Osteoblast (primary cell): Measurements from ENCODE around the gene ADGRL2. TPM values are rescaled to one million over a fixed set of nuclear protein-coding genes. Genes with fewer than 3 reads are reported as not detected.

Experiments
- DNase-seq: peaks from one replicate; pipeline ENCODE4 v3.0.0; 2011; ENCODE audit warnings: low spot score, mixed read lengths; ENCODE audit not compliant: insufficient read length; ENCODE audit errors: missing footprints
- H2AFZ ChIP-seq: 2 replicates; pipeline ENCODE4 v1.6.0; 2011; ENCODE audit warnings: mild to moderate bottlenecking, low read length
- H3K27ac ChIP-seq: 2 replicates; pipeline ENCODE4 v1.5.1; 2011; ENCODE audit warnings: mild to moderate bottlenecking, low read depth, low read length, moderate library complexity
- H3K27me3 ChIP-seq: 2 replicates; pipeline ENCODE4 v1.6.0; 2012; ENCODE audit warnings: mild to moderate bottlenecking, control low read depth, inconsistent platforms, low read length, moderate library complexity; ENCODE audit not compliant: insufficient read depth
- H3K36me3 ChIP-seq: 2 replicates; pipeline ENCODE4 v1.5.1; 2011; ENCODE audit warnings: mild to moderate bottlenecking, low read length, control low read depth, moderate library complexity; ENCODE audit not compliant: insufficient read depth
- H3K4me1 ChIP-seq: 2 replicates; pipeline ENCODE4 v1.5.1; 2011; ENCODE audit warnings: mild to moderate bottlenecking, low read length, control low read depth, moderate library complexity; ENCODE audit not compliant: insufficient read depth
- H3K4me2 ChIP-seq: 2 replicates; pipeline ENCODE4 v1.6.0; 2011; ENCODE audit warnings: mild to moderate bottlenecking, low read length; ENCODE audit not compliant: insufficient read depth
- H3K4me3 ChIP-seq: fragments of 200-600 bp; sonication (generic); 3 replicates; pipeline ENCODE4 v1.5.1; 2012; ENCODE audit warnings: mild to moderate bottlenecking, low read length, inconsistent platforms; ENCODE audit not compliant: insufficient read depth
- H3K79me2 ChIP-seq: 2 replicates; pipeline ENCODE4 v1.6.0; 2012; ENCODE audit warnings: mild to moderate bottlenecking, low read length, control low read depth, inconsistent platforms; ENCODE audit not compliant: insufficient read depth
- H3K9me3 ChIP-seq: 2 replicates; pipeline ENCODE4 v1.5.1; 2011; ENCODE audit warnings: low read depth, low read length, control low read depth
- H4K20me1 ChIP-seq: 2 replicates; pipeline ENCODE4 v1.6.0; 2012; ENCODE audit warnings: mild to moderate bottlenecking, low read length, control low read depth; ENCODE audit not compliant: insufficient read depth
- total RNA-seq: library from RNA; depleted of rRNA; stranded (reverse); fragments of >200 nt; gene quantifications from 2 replicates; pipeline ENCODE4 v1.2.3, GENCODE V29; 2012
- TF ChIP-seq, protein P1 (sequence below): IDR thresholded peaks from 2 replicates; pipeline ENCODE4 v1.5.1; 2011; ENCODE audit warnings: mild to moderate bottlenecking, low read depth, low read length, moderate library complexity; ENCODE audit errors: extremely low read depth

The ADGRL2 gene
- 55.4 and 101 TPM in 2 replicates for total RNA-seq

DNA sequence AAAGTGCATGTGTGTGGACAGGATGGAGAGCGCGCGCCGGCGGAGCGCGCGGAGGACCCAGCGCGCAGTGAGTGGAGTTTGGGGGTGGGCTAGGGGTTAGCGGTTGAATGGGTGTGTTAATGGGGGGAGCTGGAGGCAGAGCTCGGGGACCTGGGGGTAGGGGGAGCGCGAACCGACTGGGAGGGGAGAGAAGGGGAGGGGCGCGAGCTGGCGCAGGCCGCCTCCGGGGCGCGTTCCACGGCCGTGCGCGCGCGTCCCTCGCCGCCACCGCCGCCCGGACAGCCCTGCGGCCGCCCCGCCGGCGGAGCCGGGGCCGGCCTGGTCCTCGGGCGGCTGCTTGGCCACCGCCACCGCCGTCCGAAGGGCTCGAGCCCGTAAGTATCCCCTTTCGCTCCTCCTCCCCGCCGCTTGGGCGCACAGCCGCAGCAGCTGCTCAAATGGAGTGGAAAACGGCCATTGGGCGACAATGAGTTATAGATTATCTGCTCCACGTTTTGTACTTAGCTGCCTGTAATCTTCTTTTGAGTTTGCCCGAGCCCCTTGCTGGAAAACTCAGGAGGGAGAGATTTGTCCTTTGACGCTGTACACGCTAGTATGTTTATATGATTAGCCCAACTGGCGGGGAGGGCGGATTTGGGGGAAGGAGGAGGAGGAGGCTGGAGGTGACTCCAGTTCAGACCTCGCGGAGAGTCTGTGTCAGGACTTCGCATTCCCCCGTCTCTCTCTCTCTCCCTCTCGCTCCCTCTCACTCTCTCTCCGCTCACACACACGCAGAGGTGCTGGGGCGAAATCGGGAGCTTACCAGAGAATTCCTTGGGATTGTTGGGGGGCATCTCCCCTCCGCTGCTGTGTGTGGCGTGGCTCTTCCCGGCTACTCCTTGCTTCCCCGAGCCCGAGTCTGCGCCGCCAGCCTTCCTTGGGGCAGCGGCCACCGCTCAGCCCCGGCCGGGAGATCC lies at the start of gene ADGRL2:
Gene ADGRL2, plus strand, starts transcription at position 240 of the 956 bp plus-strand sequence. CDS start 36,051 bp downstream, outside the sequence.
- Histone ChIP-seq H4K20me1 (peaks cover 8% of the 10 kb centered on the region), H3K79me2 (peaks cover 44% of the 10 kb centered on the region), H3K9me3 (no peaks in the 10 kb centered on the region), H3K4me2 (peak within 1 kb of the TSS; percentile 94), H3K4me1 (peaks cover 12% of the 10 kb centered on the region), H3K27ac (peak within 1 kb of the TSS; percentile 77), H3K36me3 (no peaks in the 10 kb centered on the region), H2AFZ (peak within 1 kb of the TSS; percentile 97), H3K4me3 (peak within 1 kb of the TSS; percentile 85), H3K27me3 (peaks cover 14% of the 10 kb centered on the region)
- TF ChIP-seq, protein P1, sequence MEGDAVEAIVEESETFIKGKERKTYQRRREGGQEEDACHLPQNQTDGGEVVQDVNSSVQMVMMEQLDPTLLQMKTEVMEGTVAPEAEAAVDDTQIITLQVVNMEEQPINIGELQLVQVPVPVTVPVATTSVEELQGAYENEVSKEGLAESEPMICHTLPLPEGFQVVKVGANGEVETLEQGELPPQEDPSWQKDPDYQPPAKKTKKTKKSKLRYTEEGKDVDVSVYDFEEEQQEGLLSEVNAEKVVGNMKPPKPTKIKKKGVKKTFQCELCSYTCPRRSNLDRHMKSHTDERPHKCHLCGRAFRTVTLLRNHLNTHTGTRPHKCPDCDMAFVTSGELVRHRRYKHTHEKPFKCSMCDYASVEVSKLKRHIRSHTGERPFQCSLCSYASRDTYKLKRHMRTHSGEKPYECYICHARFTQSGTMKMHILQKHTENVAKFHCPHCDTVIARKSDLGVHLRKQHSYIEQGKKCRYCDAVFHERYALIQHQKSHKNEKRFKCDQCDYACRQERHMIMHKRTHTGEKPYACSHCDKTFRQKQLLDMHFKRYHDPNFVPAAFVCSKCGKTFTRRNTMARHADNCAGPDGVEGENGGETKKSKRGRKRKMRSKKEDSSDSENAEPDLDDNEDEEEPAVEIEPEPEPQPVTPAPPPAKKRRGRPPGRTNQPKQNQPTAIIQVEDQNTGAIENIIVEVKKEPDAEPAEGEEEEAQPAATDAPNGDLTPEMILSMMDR: no peak
- peak; percentile 97 for DNase-seq

DNA sequence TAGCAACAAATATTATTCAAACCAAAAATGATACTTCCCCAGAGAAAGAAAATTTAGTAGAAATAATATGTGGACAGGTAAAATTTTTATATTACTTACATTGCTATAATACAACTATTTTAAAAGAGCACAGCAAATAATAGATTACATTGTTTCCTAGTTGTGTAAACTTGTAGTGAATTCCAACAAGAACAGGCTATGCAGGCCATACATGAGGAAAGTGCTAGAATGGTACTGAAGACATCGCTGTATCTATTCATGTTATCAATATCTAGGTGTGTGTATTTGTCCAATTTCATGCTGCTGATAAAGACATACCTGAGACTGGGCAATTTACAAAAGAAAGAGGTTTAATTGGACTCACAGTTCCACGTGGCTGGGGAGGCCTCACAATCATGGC lies 47.9 kb upstream of the ADGRL2 start:
- Histone ChIP-seq H3K4me1 (no peaks in the 10 kb centered on the region), H3K9me3 (no peaks in the 10 kb centered on the region), H3K79me2 (no peaks in the 10 kb centered on the region), H3K27me3 (no peaks in the 10 kb centered on the region), H3K36me3 (no peaks in the 10 kb centered on the region), H2AFZ (no peak overlapping the region), H3K4me2 (no peak overlapping the region), H3K27ac (no peak overlapping the region), H3K4me3 (no peak overlapping the region), H4K20me1 (no peaks in the 10 kb centered on the region)
- no peak for DNase-seq
- TF ChIP-seq, protein P1: no peak

DNA sequence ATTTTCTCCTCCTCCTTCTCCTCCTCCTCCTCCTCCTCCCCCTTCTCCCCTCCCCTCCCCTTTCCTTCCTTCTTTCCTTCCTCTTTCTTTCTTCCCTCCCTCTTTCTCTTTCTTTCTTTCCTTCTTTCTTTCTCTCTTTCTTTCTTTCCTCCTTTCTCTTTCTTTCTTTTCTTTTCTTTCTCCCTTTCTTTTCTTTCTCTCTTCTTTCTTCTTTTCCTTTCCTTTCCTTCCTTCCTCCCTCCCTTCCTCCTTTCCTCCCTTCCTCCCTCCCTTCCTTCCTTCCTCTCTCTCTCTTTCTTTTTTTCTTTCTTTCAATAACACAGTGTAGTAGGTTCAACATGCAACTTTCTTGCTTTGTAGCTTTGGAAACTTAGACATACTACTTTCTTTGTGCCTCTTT lies 46.3 kb upstream of the ADGRL2 start:
- H3K4me2 ChIP-seq: no peak overlapping the region
- H3K79me2 ChIP-seq: no peaks in the 10 kb centered on the region
- H3K27ac ChIP-seq: no peak overlapping the region
- no peaks in the 10 kb centered on the region for H3K36me3 ChIP-seq
- DNase-seq: no peak
- TF ChIP-seq, protein P1: no peak
- no peak overlapping the region for H3K4me3 ChIP-seq
- H3K27me3 ChIP-seq: no peaks in the 10 kb centered on the region
- no peaks in the 10 kb centered on the region for H3K4me1 ChIP-seq
- no peaks in the 10 kb centered on the region for H3K9me3 ChIP-seq
- no peaks in the 10 kb centered on the region for H4K20me1 ChIP-seq
- H2AFZ ChIP-seq: no peak overlapping the region

DNA sequence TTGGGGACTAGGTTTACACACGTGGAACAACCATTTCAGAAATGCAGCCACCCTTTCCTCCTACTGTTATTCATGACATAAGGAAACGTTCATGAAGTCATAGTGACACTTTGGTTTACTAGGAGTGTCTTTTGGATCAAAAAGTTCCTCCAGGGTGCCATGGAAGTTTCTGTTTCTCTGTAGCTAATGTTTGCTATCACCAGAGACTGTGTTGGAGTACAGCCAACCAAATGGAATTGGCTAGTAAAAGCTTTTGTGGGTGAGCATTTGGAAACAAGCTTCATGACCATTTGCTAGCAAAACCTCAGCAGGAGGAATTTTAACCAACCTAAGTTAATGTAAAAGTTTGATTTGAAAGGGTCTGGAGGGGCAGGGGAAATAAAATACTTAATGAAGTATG lies 43.9 kb upstream of the ADGRL2 start:
- no peak overlapping the region for H3K27ac ChIP-seq
- no peaks in the 10 kb centered on the region for H3K27me3 ChIP-seq
- TF ChIP-seq, protein P1: no peak
- H3K4me3 ChIP-seq: no peak overlapping the region
- no peaks in the 10 kb centered on the region for H4K20me1 ChIP-seq
- no peak for DNase-seq
- peaks cover 6% of the 10 kb centered on the region for H3K4me1 ChIP-seq
- H2AFZ ChIP-seq: peak overlapping the region; percentile 17
- H3K4me2 ChIP-seq: no peak overlapping the region
- H3K9me3 ChIP-seq: no peaks in the 10 kb centered on the region
- no peaks in the 10 kb centered on the region for H3K36me3 ChIP-seq
- H3K79me2 ChIP-seq: no peaks in the 10 kb centered on the region
